OCI-LY7 (cell line): ENCODE data around the gene PVALEF. TPM values are rescaled to one million over a fixed set of nuclear protein-coding genes. Genes with fewer than 3 reads are reported as not detected.

Experiments used
- BruUV-seq: library from RNA; stranded (reverse); fragments of 400-500 nt; replicated peaks from 2 replicates; lab custom pipeline; 2021; lab: Mats Ljungman, UMichigan
- CTCF ChIA-PET: fragments of 300-600 bp; sonication (Branson Sonifier 250); formaldehyde crosslinking; loops from one replicate; lab custom pipeline; 2022; ENCODE audit warnings: antibody characterized with exemption; ENCODE audit not compliant: unreplicated experiment; lab: Charles Lee
- POLR2A ChIA-PET: fragments of 300-600 bp; sonication (Branson Sonifier 250); formaldehyde crosslinking; loops from one replicate; lab custom pipeline; 2022; ENCODE audit warnings: antibody characterized with exemption; lab: Charles Lee
- DNase-seq: peaks from one replicate; pipeline ENCODE4 v3.0.0-alpha.2; 2015; ENCODE audit warnings: low spot score
- H2AFZ ChIP-seq: fragments of 200-600 bp; sonication (generic), shearing (Covaris generic); 2 replicates; pipeline ENCODE4 v1.6.1; 2014; ENCODE audit warnings: mild to moderate bottlenecking, antibody characterized with exemption, low read length, moderate library complexity
- H3K27ac ChIP-seq: fragments of 200-600 bp; sonication (generic); 2 replicates; pipeline ENCODE4 v1.5.1; 2014; ENCODE audit warnings: mixed run types, low read depth, mild to moderate bottlenecking, moderate library complexity, low read length, inconsistent platforms; ENCODE audit not compliant: poor library complexity, severe bottlenecking
- H3K36me3 ChIP-seq: fragments of 200-600 bp; sonication (generic); 2 replicates; pipeline ENCODE4 v1.6.1; 2014; ENCODE audit warnings: mild to moderate bottlenecking, antibody characterized with exemption, low read length, moderate library complexity, mixed read lengths; ENCODE audit not compliant: insufficient read depth
- H3K4me1 ChIP-seq: fragments of 200-600 bp; sonication (generic); 2 replicates; pipeline ENCODE4 v1.5.1; 2014; ENCODE audit warnings: mild to moderate bottlenecking, low read length; ENCODE audit not compliant: insufficient read depth, poor library complexity, severe bottlenecking
- H3K4me2 ChIP-seq: fragments of 200-600 bp; sonication (generic); 2 replicates; pipeline ENCODE4 v1.6.1; 2014; ENCODE audit warnings: mild to moderate bottlenecking, low read length
- H3K4me3 ChIP-seq: fragments of 200-600 bp; sonication (generic); 2 replicates; pipeline ENCODE4 v1.5.1; 2014; ENCODE audit warnings: mild to moderate bottlenecking, low read depth, low read length; ENCODE audit not compliant: poor library complexity, severe bottlenecking
- H3K79me2 ChIP-seq: fragments of 200-600 bp; sonication (generic); 2 replicates; pipeline ENCODE4 v1.6.1; 2016; ENCODE audit warnings: low read depth, mild to moderate bottlenecking, low read length, moderate library complexity, mixed read lengths; ENCODE audit not compliant: insufficient read depth
- H3K9me2 ChIP-seq: fragments of 200-600 bp; sonication (generic); 2 replicates; pipeline ENCODE4 v1.6.1; 2016; ENCODE audit warnings: mild to moderate bottlenecking, low read length, mixed read lengths; ENCODE audit not compliant: insufficient read depth
- H3K9me3 ChIP-seq: fragments of 200-600 bp; sonication (generic); 2 replicates; pipeline ENCODE4 v1.6.1; 2014; ENCODE audit warnings: mild to moderate bottlenecking, mixed run types, low read length, mixed read lengths
- H4K20me1 ChIP-seq: fragments of 200-600 bp; sonication (generic); 2 replicates; pipeline ENCODE4 v1.6.1; 2014; ENCODE audit warnings: mild to moderate bottlenecking, antibody characterized with exemption, low read length, moderate library complexity, mixed read lengths; ENCODE audit not compliant: insufficient read depth
- CTCF ChIP-seq: fragments of 200-600 bp; sonication (generic); conservative IDR thresholded peaks from 2 replicates; pipeline ENCODE4 v1.5.1; 2014; ENCODE audit warnings: mild to moderate bottlenecking, antibody characterized with exemption, low read length, moderate library complexity, mixed read lengths
- EZH2phosphoT487 ChIP-seq: fragments of 200-600 bp; sonication (generic); IDR thresholded peaks from 2 replicates; pipeline ENCODE4 v1.6.1; 2018; ENCODE audit warnings: low read depth, borderline replicate concordance, mild to moderate bottlenecking, mixed run types, antibody characterized with exemption, low read length, moderate library complexity, mixed read lengths
- intact Hi-C: fragments of 100-400 bp; cut with micrococcal nuclease; formaldehyde crosslinking; loops from one replicate; pipeline ENCODE4 v1.10.0; 2022; ENCODE audit not compliant: unreplicated experiment
- total RNA-seq, 2 experiments: library from RNA; depleted of rRNA in 1 of 2; stranded (reverse); fragments of >200 nt in 1 of 2; shearing (Covaris generic) in 1 of 2; gene quantifications; 2 replicates each; pipeline ENCODE4 v1.2.3, GENCODE V29; 2014 to 2022

The PVALEF gene
- total RNA-seq, 2 experiments from 2014 or later: not detected

- CTCF ChIA-PET: no interaction called here
- DNase-seq: no peak
- no peak for TF ChIP-seq EZH2phosphoT487
- TF ChIP-seq CTCF: no peak
- no TSS peak for BruUV-seq
- Histone ChIP-seq H3K4me1 (no peaks in the 10 kb centered on the region), H3K27ac (no peak overlapping the region), H4K20me1 (no peaks in the 10 kb centered on the region), H3K79me2 (no peaks in the 10 kb centered on the region), H3K4me3 (no peak overlapping the region), H3K9me3 (no peaks in the 10 kb centered on the region), H3K9me2 (no peaks in the 10 kb centered on the region), H3K36me3 (peaks cover 3% of the 10 kb centered on the region; the same call in 1 of the 2 replicates), H3K4me2 (no peak overlapping the region), H2AFZ (no peak overlapping the region)
- POLR2A ChIA-PET: no interaction called here
- intact Hi-C loops: no loop called here
Measured at GRCh38 chr17:81184555-81184954, 19.2 kb downstream of the PVALEF start.

GRCh38 chr17:81186203-81186602, 20.9 kb downstream of the PVALEF start:
- H3K9me3 ChIP-seq: no peaks in the 10 kb centered on the region
- ChIA-PET POLR2A (no interaction called here), CTCF (no interaction called here)
- no peak overlapping the region for H3K4me2 ChIP-seq
- H2AFZ ChIP-seq: no peak overlapping the region
- TF ChIP-seq CTCF (no peak), EZH2phosphoT487 (no peak)
- no peak overlapping the region for H3K4me3 ChIP-seq
- no peaks in the 10 kb centered on the region for H3K9me2 ChIP-seq
- H3K27ac ChIP-seq: no peak overlapping the region
- no peaks in the 10 kb centered on the region for H4K20me1 ChIP-seq
- BruUV-seq: no TSS peak
- intact Hi-C loops: no loop called here
- DNase-seq: no peak
- H3K4me1 ChIP-seq: no peaks in the 10 kb centered on the region
- peaks cover 5% of the 10 kb centered on the region; the same call in 1 of the 2 replicates for H3K36me3 ChIP-seq
- no peaks in the 10 kb centered on the region for H3K79me2 ChIP-seq

GRCh38 chr17:81187120-81187519, 21.8 kb downstream of the PVALEF start:
- no peaks in the 10 kb centered on the region for H4K20me1 ChIP-seq
- TF ChIP-seq CTCF: no peak
- TF ChIP-seq EZH2phosphoT487: no peak
- no TSS peak for BruUV-seq
- no peaks in the 10 kb centered on the region for H3K9me3 ChIP-seq
- DNase-seq: no peak
- intact Hi-C loops: no loop called here
- no peaks in the 10 kb centered on the region for H3K9me2 ChIP-seq
- H3K4me1 ChIP-seq: no peaks in the 10 kb centered on the region
- H3K79me2 ChIP-seq: no peaks in the 10 kb centered on the region
- H2AFZ ChIP-seq: no peak overlapping the region
- POLR2A ChIA-PET: no interaction called here
- H3K4me2 ChIP-seq: no peak overlapping the region
- CTCF ChIA-PET: no interaction called here
- no peak overlapping the region for H3K4me3 ChIP-seq
- no peak overlapping the region for H3K27ac ChIP-seq
- H3K36me3 ChIP-seq: peaks cover 5% of the 10 kb centered on the region; the same call in 1 of the 2 replicates
